Kidney capillary endothelial cell (primary cell): ENCODE results near the gene OSM.
"Not testable (repeated sequence)": the region's sequence is repeated elsewhere in the genome, so short reads cannot be mapped to it uniquely, and the experiment has no call there.

Experiments used
- DNase-seq: peaks from one replicate; pipeline ENCODE4 v3.0.0-alpha.2; 2018; ENCODE audit warnings: low spot score

The OSM gene

GRCh38 chr22:30244641-30245040, 22.0 kb downstream of the OSM start:
- DNase-seq, result no peak

GRCh38 chr22:30244066-30244465, 22.6 kb downstream of the OSM start:
- no peak for DNase-seq

GRCh38 chr22:30243661-30244060, 23.0 kb downstream of the OSM start:
- no peak for DNase-seq

- DNase-seq, result no peak
These were observed 24.9 kb downstream of the OSM start for GRCh38 chr22:30241576-30242371.

GRCh38 chr22:30240541-30241417, 25.9 kb downstream of the OSM start:
- DNase-seq, result no peak

GRCh38 chr22:30239488-30240405, 26.9 kb downstream of the OSM start:
- no peak for DNase-seq

GRCh38 chr22:30238661-30239487, 27.8 kb downstream of the OSM start:
- no peak for DNase-seq

- no peak for DNase-seq
These were observed 28.5 kb downstream of the OSM start for GRCh38 chr22:30238136-30238535.

- DNase-seq, result no peak
These were observed 29.8 kb downstream of the OSM start for GRCh38 chr22:30236875-30237274.

- no peak for DNase-seq
These were observed 30.9 kb downstream of the OSM start for GRCh38 chr22:30235687-30236170.

- DNase-seq, result no peak
These were observed 31.7 kb downstream of the OSM start for GRCh38 chr22:30234786-30235470.

GRCh38 chr22:30234325-30234724, 32.3 kb downstream of the OSM start:
- DNase-seq, result not testable (repeated sequence)

- no peak for DNase-seq
These were observed 33.1 kb downstream of the OSM start for GRCh38 chr22:30233582-30233981.

- DNase-seq, result no peak
These were observed 33.9 kb downstream of the OSM start for GRCh38 chr22:30232716-30233218.

GRCh38 chr22:30230787-30231461, 35.7 kb downstream of the OSM start:
- no peak for DNase-seq

GRCh38 chr22:30230330-30230729, 36.3 kb downstream of the OSM start:
- no peak for DNase-seq

GRCh38 chr22:30228509-30229359, 37.9 kb downstream of the OSM start:
- no peak for DNase-seq

- no peak for DNase-seq
These were observed 39.0 kb downstream of the OSM start for GRCh38 chr22:30227438-30228228.
